Activated T-cell treated with anti-CD3 and anti-CD28 coated beads, Interleukin-2, amount 50 U/mL, for 4 hours (primary cell): Measurements from ENCODE around the gene ACY1. TPM values are rescaled to one million over a fixed set of nuclear protein-coding genes. Genes with fewer than 3 reads are reported as not detected.

Experiments
- ATAC-seq, 2 donors: fragments of 200-7000 bp; cut with Tn5 transposase; one replicate each; pipeline ENCODE4 v1.10.0; 2021
- DNase-seq: peaks from one replicate; pipeline ENCODE4 v3.0.0-alpha.2; 2020
- H3K27me3 Mint-ChIP-seq: one replicate; pipeline ENCODE4 v1.8.0; 2021; ENCODE audit warnings: low read depth, mixed read lengths
- H3K36me3 Mint-ChIP-seq: one replicate; pipeline ENCODE4 v1.8.0; 2022; ENCODE audit warnings: mixed read lengths; ENCODE audit not compliant: insufficient read depth
- H3K4me1 Mint-ChIP-seq: one replicate; pipeline ENCODE4 v1.8.0; 2021; ENCODE audit warnings: low read depth, mixed read lengths
- H3K4me3 Mint-ChIP-seq: one replicate; pipeline ENCODE4 v1.8.0; 2021; ENCODE audit warnings: mild to moderate bottlenecking, moderate library complexity, mixed read lengths
- H3K9me3 Mint-ChIP-seq: one replicate; pipeline ENCODE4 v1.8.0; 2021; ENCODE audit warnings: mixed read lengths
- total RNA-seq, 3 donors: library from RNA; stranded (reverse); gene quantifications; one replicate each; pipeline ENCODE4 v1.2.1, GENCODE V29; 2021

ACY1 gene
- 10 to 100 TPM; 47.6 to 58.1 (median 55.9) TPM for total RNA-seq

DNA sequence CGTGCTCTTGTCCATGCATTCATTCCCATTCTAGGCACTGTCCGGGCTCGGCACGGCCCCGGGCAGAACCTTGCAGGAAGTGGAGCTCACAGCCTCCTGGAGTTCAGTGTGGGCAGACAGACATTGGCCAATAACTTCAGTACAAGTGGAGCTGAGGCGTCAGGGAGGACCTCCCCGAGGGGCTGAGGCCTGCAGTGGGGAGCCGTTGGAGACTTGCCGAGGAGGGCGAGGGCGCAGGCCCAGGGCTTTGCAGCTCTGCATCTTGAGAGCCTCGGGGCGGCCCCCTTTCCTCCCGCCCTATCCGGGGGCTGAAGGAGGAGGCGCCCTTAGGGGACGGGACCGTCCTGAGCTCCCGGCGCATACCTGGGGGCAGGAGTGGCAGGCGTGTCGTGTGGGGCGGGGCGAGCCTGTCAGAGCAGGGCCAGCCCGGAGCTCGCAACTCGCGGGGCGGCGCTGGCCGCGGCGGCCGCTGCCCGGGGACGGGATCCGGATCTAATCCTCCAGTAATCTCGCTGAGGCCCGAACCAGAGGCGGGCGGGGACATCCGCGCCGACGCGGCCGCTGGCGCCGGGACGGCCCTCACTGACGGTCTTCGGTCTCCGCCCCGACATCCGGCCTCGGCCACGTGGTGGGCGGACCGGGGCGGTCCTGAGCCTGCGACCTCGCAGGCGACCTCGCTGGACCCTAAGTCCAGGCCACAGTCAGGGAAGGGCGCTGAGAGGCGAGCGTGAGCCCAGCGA, at the start of gene ACY1:
Gene ACY1 (plus strand): TSS at position 698 of the 740 bp plus-strand sequence. CDS start 530 bp downstream, outside the sequence.
- H3K4me1 Mint-ChIP-seq: peaks cover 22% of the 10 kb centered on the region
- peak within 1 kb of the TSS; percentile 93 for H3K4me3 Mint-ChIP-seq
- no peaks in the 10 kb centered on the region for H3K36me3 Mint-ChIP-seq
- H3K9me3 Mint-ChIP-seq: no peaks in the 10 kb centered on the region
- ATAC-seq (peak; percentile 87 to 88), DNase-seq (peak; percentile 57)
- no peaks in the 10 kb centered on the region for H3K27me3 Mint-ChIP-seq

GRCh38 chr3:51934139-51934850, 49.0 kb upstream of the ACY1 start:
- no peak for ATAC-seq
- no peaks in the 10 kb centered on the region for H3K9me3 Mint-ChIP-seq
- no peaks in the 10 kb centered on the region for H3K27me3 Mint-ChIP-seq
- H3K36me3 Mint-ChIP-seq: peaks cover 48% of the 10 kb centered on the region
- DNase-seq: no peak
- H3K4me1 Mint-ChIP-seq: peaks cover 3% of the 10 kb centered on the region
- H3K4me3 Mint-ChIP-seq: no peak overlapping the region

DNA sequence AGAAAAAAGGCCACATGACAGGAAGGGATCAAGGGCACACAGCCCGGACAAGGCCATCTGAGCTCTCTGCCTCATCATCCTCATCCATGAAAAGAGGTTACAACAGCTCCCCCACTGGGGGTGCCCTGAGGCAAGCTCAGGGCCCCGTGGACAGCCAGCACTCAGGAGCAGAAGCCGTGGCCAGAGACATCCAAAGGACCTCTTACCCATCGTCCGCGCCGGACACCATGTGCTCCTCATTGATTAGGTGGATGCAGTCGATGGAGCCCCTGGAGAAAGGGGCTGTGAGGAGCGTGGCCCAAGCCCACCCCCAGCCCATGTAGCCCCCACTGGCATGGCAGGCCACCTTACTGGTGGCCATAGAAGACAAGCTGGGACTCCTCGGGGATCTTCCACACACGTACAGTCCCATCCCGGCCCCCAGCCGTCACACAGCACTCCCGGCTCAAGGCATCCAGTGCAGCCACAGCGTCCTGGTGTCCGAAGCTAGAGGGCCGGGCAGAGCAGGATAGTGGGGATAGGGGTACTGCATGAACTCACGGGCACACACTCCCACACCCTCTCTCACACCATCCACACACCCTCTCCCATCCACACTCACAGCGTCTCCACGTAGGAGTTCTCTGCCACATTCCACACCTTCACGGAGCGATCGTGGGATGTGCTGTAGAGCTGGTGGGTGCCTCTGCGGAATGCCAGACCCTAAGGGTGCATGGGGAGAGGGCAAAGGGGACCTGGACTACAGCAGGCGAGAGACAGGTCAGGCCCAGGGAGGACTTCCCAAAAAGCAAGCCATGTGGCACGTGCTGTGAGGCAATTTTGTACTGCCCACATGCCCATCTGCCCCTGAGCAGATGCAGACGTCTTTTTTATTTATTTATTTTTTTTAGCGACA, 48.1 kb upstream of the ACY1 start:
- H3K27me3 Mint-ChIP-seq: no peaks in the 10 kb centered on the region
- DNase-seq (no peak), ATAC-seq (no peak)
- H3K36me3 Mint-ChIP-seq: peaks cover 50% of the 10 kb centered on the region
- H3K4me3 Mint-ChIP-seq: no peak overlapping the region
- no peaks in the 10 kb centered on the region for H3K9me3 Mint-ChIP-seq
- peaks cover 10% of the 10 kb centered on the region for H3K4me1 Mint-ChIP-seq

DNA sequence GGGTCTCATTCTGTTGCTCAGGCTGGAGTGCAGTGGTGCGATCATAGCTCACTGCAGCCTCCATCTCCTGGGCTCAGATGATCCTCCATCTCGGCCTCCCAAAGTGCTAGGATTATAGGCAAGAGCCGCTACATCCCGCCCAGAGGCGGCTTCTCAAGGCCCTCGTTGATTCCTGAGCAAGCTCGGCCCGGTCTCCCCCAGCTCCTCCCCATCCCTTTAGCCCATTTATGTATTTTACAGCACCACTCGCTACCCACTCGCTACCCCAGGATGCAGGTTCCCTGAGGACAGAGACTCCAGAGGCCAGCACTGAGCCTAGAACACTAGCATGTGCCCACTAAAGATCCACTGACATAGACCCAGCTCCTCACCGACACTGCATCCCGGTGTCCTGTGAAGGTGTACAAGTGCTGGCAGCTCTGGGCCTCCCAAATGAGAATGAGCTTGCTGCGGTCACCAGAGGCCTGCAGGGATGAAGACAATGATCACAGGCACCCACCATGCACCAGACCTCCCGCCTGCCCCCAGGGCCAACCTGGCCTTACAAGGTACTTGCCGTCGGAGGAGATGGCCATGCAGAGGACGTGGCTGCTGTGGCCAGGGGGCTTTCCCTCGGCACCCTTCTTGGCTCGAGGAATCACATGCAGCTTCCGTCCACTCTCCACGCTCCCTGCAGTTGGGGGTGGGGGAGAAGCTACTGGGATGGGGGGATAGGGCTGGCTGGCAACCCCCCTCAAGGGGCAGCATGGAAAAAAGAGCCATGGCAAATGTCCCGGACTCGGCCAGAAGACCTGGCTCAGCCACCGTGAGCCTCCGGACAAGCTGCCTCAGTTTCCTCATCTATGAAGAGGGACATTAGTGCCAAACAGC, 47.2 kb upstream of the ACY1 start:
- ATAC-seq: no peak
- Mint-ChIP-seq H3K9me3 (no peaks in the 10 kb centered on the region), H3K27me3 (no peaks in the 10 kb centered on the region), H3K4me3 (no peak overlapping the region), H3K36me3 (peaks cover 54% of the 10 kb centered on the region), H3K4me1 (peaks cover 19% of the 10 kb centered on the region)
- DNase-seq: no peak

DNA sequence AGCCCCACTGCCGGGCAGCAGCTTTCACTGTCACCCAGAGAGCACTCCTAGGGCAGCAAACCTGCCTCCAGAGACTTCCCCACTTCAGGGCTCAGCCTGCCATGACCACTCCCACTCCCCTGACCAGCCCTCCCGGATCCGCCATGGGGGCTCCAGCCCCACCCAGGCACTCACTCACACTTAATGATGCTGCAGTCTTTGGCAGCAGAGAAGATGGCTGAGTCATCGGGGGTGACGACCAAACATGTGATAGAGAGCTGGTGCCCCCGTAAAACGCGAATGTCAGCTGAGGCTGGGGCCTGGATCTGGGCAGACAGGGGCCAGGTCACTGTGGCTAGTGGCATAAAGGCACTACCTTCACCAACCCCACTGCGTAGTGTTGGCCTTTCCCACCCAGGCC, 46.3 kb upstream of the ACY1 start:
- Mint-ChIP-seq H3K9me3 (no peaks in the 10 kb centered on the region), H3K27me3 (no peaks in the 10 kb centered on the region), H3K36me3 (peaks cover 50% of the 10 kb centered on the region), H3K4me1 (peaks cover 20% of the 10 kb centered on the region), H3K4me3 (no peak overlapping the region)
- DNase-seq: no peak
- ATAC-seq: no peak

DNA sequence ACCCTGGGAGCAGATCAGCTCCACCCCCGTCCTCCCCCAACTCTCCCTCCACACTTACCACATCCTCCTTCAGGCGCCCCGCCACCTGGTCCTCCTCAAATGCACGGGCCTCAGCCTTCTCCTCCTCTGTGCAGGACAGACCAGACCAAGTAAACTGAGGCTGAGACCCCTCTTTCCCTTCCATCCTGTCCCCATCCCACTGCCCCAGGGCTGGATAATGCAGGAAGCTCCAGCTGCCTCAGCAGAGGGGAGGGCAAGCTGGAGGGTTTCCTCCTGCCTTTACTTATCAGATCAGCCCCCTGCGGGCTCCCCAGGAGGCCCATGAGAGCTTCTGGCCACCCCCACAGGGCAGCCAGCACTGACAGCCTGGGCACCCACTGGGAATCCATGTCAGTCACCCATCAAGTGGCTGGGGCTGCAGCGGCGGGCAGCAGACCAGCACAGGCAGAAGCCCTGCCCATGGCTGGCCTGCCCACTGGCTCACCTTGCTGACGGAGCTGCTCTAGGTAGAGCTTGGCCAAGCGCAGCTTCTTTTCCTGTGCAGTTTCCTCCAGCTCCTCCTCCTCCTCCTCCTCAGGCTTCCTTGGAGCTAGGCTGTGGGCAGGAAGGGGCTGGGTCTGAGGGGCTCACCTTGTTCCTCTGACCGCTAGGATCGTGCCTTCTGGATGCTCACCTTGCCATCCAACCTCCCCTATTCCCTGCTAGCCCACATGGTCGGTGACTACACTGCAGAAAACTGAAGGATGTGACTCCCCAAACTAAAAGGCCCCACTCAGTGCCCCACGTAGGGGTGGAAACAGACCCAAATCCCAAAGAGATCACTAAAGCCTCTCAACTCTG, 45.5 kb upstream of the ACY1 start:
- no peaks in the 10 kb centered on the region for H3K9me3 Mint-ChIP-seq
- no peak overlapping the region for H3K4me3 Mint-ChIP-seq
- DNase-seq (no peak), ATAC-seq (no peak)
- peaks cover 50% of the 10 kb centered on the region for H3K36me3 Mint-ChIP-seq
- no peaks in the 10 kb centered on the region for H3K27me3 Mint-ChIP-seq
- H3K4me1 Mint-ChIP-seq: peaks cover 25% of the 10 kb centered on the region

DNA sequence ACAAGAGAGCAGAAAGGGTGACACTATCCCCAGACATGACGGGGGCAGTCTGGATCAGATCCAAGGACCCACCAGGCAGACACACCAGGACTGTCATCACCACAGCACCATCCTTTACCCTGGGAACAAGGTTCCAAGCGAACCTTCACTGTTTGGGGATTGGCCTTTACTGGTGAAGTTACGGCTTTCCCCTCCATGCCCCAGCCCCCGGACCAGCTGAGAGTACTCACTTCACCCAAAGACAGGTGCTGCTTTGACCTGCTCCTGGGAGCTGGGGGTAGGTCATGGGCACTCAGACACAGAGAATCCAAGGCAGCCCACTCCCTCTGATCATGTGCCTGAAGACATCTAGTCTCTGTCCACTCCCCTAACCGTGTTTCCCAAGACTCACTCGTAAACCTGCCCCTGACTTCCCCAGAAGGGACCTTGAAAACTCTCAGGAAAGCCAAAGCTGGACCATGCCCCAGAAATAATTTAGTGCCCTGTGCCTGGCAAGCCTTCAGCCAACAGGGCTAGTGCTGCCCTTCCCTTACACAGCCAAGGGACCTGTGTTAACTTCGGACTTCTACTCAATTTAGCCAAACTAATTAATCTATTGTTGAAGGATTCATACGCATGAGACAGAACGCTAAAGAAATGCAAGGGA, 44.4 kb upstream of the ACY1 start:
- no peak for DNase-seq
- H3K4me1 Mint-ChIP-seq: peaks cover 29% of the 10 kb centered on the region
- H3K9me3 Mint-ChIP-seq: no peaks in the 10 kb centered on the region
- peaks cover 44% of the 10 kb centered on the region for H3K36me3 Mint-ChIP-seq
- peak overlapping the region; percentile 17 for H3K4me3 Mint-ChIP-seq
- no peak for ATAC-seq
- H3K27me3 Mint-ChIP-seq: no peaks in the 10 kb centered on the region

DNA sequence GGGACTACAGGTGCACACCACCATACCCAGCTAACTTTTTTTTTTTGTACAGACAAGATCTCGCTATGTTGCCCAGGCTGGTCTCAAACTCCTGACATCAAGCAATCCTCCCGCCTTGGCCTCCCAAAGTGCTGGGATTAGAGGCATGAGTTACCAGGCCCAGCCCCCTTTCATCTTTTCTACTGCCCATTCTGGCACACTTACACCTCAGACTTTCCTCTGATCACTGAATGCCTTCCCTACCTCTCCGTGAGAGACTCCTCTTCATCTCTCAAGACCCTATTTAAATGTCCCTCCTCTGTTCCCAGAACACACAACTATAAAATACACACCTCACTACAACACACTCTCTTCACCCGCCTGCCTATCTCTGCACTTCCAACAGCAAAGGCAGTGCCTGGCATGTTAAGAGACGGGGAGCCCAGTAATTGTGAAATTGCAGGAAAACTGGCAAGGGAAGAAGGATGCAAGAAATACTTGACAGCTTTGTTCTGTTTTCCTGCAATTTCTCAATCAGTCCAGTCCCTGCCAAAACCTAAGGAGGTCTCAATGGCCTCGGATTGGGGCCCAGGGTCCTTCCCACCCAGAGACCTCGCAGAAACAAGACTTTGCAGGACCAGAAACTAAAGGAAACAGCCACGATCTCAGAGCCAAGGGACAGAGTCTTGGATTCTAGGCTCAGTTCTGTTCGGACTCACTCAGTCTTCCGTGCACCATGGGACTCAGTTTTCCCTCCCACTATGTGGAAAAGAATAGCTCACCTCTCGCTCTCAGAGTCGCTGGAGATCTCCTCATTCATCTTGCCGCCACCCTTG, 42.5 kb upstream of the ACY1 start:
- no peak for DNase-seq
- peaks cover 29% of the 10 kb centered on the region for H3K4me1 Mint-ChIP-seq
- no peaks in the 10 kb centered on the region for H3K27me3 Mint-ChIP-seq
- ATAC-seq: no peak
- H3K9me3 Mint-ChIP-seq: no peaks in the 10 kb centered on the region
- H3K36me3 Mint-ChIP-seq: peaks cover 42% of the 10 kb centered on the region
- peak overlapping the region; percentile 97 for H3K4me3 Mint-ChIP-seq

DNA sequence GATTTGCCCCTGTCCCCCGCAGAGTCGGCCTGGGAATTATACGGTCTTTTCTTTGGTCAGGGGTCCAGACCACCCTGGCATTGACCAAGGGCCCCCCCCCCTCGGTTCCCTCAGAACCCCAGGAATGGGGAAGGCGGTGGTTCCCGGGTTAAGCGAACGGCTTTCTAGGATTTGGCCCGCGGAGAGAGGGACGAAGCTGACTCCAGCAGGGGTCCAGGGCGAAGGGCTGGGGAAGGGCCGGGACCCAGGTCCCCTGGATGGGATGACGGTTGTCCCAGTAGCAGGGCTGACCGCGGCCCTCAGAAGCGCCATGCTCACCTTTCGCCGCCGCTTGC, 41.9 kb upstream of the ACY1 start:
- Mint-ChIP-seq H3K4me3 (peak overlapping the region; percentile 97), H3K36me3 (peaks cover 36% of the 10 kb centered on the region), H3K27me3 (no peaks in the 10 kb centered on the region), H3K9me3 (no peaks in the 10 kb centered on the region), H3K4me1 (peaks cover 29% of the 10 kb centered on the region)
- ATAC-seq (no peak), DNase-seq (no peak)

DNA sequence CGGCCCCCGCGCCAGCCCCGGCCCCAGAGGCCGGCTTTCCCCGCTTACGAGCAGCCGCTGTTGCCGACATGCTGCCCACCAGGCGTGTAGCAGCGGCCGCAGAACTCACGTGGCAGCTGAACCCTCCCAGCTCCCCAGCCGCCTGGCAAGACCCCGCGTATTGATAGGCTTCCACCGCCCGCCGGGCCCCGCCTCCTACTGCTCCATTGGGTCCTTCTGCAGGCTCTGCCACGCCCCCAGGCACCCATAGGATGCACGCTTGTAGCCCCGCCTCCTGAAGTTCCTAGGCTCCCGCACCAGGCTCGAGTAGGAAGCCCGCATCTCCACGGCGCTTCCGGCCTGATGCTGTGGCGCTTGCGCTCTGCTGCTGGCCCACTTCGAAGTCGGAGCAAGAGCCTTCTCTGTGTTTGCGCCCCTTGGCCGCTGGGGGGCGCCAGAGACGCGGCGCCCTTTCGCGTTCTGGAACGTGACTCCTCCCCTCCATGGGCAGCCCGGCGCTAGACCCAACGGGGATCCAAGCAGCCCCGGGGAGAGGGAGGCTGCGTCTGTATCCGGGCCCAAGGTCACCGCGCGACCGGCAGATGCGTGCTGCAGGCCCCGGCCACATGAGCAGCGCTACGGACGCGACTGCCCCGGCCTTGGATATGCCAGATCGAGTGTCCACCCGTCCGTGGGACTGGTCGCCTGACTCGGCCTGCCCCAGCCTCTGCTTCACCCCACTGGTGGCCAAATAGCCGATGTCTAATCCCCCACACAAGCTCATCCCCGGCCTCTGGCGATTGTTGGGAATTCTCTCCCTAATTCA, 41.3 kb upstream of the ACY1 start, which contains the start of the genes PARP3 and RRP9:
Gene PARP3 (plus strand): TSS at position 566 of the 805 bp plus-strand sequence. CDS start 993 bp downstream, outside the sequence.
Gene RRP9 (minus strand): TSS at position 107 of the 805 bp plus-strand sequence. CDS start 37 bp downstream, at position 70.
- Mint-ChIP-seq H3K9me3 (no peaks in the 10 kb centered on the region), H3K27me3 (no peaks in the 10 kb centered on the region), H3K4me3 (peak within 1 kb of the TSS; percentile 97), H3K4me1 (peaks cover 29% of the 10 kb centered on the region), H3K36me3 (peaks cover 30% of the 10 kb centered on the region)
- DNase-seq (peak; percentile 99), ATAC-seq (peak; percentile 92 to 93)
